Measurements from ENCODE around the gene HIVEP1. TPM values are rescaled to one million over a fixed set of nuclear protein-coding genes. Genes with fewer than 3 reads are reported as not detected.

The HIVEP1 gene
- total RNA-seq, 2 donors from 2014 or later = 16.1 to 18.8 TPM

DNA sequence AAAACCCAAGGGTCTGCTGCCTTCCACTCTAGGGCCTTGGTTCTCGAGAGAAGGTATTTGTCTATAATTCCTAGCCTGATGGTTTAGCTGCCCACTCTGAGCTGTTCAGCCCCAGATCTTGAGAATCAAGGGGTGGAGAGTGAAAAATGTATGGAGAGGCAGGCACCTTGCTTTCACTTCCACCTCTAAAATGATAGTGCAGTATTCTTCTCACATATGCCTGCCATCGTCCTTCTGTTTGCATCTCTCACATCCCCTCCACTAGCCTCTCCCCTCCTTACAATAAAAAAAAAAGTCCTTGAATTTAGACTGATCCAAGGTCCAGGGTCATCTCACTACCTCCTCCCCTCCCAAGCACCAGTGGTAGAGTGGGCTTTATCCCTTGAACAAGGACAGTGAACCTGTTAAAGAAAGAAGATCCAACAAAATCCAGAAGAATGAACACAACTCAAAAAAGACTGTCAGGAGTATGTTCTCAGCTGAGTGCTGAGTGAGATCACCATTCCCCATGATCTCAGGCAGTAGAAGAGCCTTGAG lies 104.2 kb downstream of the HIVEP1 start:
- no peak overlapping the region for H3K27ac ChIP-seq
- H3K4me3 ChIP-seq = no peak overlapping the region
- TF ChIP-seq, protein P1, sequence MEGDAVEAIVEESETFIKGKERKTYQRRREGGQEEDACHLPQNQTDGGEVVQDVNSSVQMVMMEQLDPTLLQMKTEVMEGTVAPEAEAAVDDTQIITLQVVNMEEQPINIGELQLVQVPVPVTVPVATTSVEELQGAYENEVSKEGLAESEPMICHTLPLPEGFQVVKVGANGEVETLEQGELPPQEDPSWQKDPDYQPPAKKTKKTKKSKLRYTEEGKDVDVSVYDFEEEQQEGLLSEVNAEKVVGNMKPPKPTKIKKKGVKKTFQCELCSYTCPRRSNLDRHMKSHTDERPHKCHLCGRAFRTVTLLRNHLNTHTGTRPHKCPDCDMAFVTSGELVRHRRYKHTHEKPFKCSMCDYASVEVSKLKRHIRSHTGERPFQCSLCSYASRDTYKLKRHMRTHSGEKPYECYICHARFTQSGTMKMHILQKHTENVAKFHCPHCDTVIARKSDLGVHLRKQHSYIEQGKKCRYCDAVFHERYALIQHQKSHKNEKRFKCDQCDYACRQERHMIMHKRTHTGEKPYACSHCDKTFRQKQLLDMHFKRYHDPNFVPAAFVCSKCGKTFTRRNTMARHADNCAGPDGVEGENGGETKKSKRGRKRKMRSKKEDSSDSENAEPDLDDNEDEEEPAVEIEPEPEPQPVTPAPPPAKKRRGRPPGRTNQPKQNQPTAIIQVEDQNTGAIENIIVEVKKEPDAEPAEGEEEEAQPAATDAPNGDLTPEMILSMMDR (IDR thresholded peaks at IDR 0.05) = no peak
- H3K36me3 ChIP-seq = peaks cover 17% of the 10 kb centered on the region
- H3K4me1 ChIP-seq = peaks cover 0 to 9% of the 10 kb centered on the region in 2 donors
- DNase-seq (ENCODE audit: low spot score) = no peak
- H3K9me3 ChIP-seq = peaks cover 0 to 17% of the 10 kb centered on the region in 2 donors
- H3K27me3 ChIP-seq = no peaks in the 10 kb centered on the region

GRCh38 chr6:12116978-12117377 lies 104.9 kb downstream of the HIVEP1 start:
- Histone ChIP-seq H3K4me3 (no peak overlapping the region), H3K36me3 (peaks cover 22% of the 10 kb centered on the region), H3K27ac (no peak overlapping the region), H3K9me3 (peaks cover 0 to 17% of the 10 kb centered on the region in 2 donors), H3K4me1 (peaks cover 0 to 9% of the 10 kb centered on the region in 2 donors), H3K27me3 (no peaks in the 10 kb centered on the region)
- TF ChIP-seq, protein P1 (IDR thresholded peaks at IDR 0.05) = no peak
- no peak for DNase-seq (ENCODE audit: low spot score)

DNA sequence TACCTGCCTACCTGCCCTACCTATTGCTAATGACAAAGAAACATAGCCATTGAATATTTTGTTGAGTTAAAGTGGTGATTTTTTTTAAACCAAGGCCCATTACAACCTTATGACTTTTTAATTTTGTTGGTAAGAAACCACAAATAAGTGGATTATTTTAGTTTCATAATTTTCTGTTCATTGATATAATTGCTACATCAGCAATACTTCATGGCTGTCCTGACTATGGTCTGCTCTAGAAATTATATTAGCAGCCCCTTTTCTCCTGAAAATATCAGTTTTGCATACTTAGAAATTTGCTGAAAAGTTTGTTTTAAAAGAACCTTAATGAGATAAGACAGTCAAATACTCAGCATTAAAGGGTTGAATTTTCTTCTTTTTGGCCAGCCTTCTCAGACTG lies 106.5 kb downstream of the HIVEP1 start:
- H3K27ac ChIP-seq = no peak overlapping the region
- no peak overlapping the region for H3K4me3 ChIP-seq
- TF ChIP-seq, protein P1 (IDR thresholded peaks at IDR 0.05) = no peak
- H3K4me1 ChIP-seq = no peaks in the 10 kb centered on the region
- H3K27me3 ChIP-seq = no peaks in the 10 kb centered on the region
- peaks cover 0 to 17% of the 10 kb centered on the region in 2 donors for H3K9me3 ChIP-seq
- no peak for DNase-seq (ENCODE audit: low spot score)
- peaks cover 22% of the 10 kb centered on the region for H3K36me3 ChIP-seq

DNA sequence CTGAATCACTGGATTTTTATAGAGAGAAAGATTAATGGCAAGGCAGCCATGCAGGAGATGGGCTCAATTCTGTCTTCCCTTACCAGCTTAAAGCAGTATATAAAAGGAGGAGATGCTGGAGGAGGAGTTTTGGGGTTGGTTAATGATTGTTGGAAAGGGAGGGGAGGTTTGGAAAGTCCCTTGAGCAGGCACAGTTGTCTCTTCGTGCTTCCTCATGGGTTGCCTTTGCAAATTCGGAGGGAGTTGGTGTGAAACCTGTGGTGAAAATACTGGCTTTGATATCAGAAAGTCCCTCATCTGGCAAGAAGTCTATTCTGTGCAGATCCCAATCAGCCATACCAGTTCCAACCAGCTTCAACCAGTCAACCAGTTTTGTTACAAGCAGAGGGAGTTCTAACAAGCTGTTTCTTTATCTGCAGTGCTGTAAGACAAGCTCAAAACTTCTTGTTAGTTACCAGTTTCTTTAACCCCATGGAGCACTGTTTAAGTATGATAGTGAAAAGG lies 107.0 kb downstream of the HIVEP1 start:
- H3K36me3 ChIP-seq = peaks cover 22% of the 10 kb centered on the region
- TF ChIP-seq, protein P1 (IDR thresholded peaks at IDR 0.05) = no peak
- no peak overlapping the region for H3K4me3 ChIP-seq
- no peaks in the 10 kb centered on the region for H3K4me1 ChIP-seq
- H3K9me3 ChIP-seq = peaks cover 0 to 17% of the 10 kb centered on the region in 2 donors
- no peaks in the 10 kb centered on the region for H3K27me3 ChIP-seq
- no peak overlapping the region for H3K27ac ChIP-seq
- no peak for DNase-seq (ENCODE audit: low spot score)

GRCh38 chr6:12125396-12125795 lies 113.3 kb downstream of the HIVEP1 start:
- no peaks in the 10 kb centered on the region for H3K4me1 ChIP-seq
- no peaks in the 10 kb centered on the region for H3K9me3 ChIP-seq
- no peak overlapping the region for H3K27ac ChIP-seq
- H3K36me3 ChIP-seq = peaks cover 15% of the 10 kb centered on the region
- TF ChIP-seq, protein P1 (IDR thresholded peaks at IDR 0.05) = no peak
- no peak for DNase-seq (ENCODE audit: low spot score)
- no peak overlapping the region for H3K4me3 ChIP-seq
- H3K27me3 ChIP-seq = no peaks in the 10 kb centered on the region

- no peak for DNase-seq (ENCODE audit: low spot score)
These were observed 113.9 kb downstream of the HIVEP1 start for GRCh38 chr6:12126051-12126450.

More at GRCh38 chr6:12126051-12126450, 113.9 kb downstream of the HIVEP1 start:
- Histone ChIP-seq H3K9me3 (no peaks in the 10 kb centered on the region), H3K36me3 (peaks cover 8% of the 10 kb centered on the region), H3K27me3 (no peaks in the 10 kb centered on the region), H3K4me1 (no peaks in the 10 kb centered on the region), H3K4me3 (no peak overlapping the region), H3K27ac (no peak overlapping the region)
- TF ChIP-seq, protein P1 (IDR thresholded peaks at IDR 0.05) = no peak
